Globus pallidus (tissue), 1 donor: Measurements from ENCODE around the gene KCNIP3.

Experiments used
- DNase-seq: peaks from one replicate; pipeline ENCODE4 v3.0.0-alpha.2; 2015; ENCODE audit warnings: low spot score

Gene KCNIP3

DNA sequence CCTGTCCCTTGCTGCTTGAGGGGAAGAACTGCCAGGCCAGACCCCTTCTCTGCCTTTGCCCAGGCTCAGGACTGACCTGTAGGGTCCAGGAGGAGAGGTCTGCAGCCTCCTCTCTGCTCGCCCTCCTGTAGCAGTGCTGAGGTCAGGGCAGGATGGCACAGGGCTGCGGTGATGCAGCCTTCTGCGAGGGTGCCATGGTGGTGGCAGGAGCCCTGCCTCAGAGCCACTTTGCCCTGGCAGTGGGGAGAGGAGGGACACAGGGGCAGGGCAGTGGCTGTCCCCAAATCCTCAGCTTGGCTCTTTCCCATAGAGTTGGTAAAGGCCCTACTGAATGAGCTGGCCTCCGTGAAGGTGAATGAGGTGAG lies 22.0 kb upstream of the KCNIP3 start:
- DNase-seq: no peak

DNA sequence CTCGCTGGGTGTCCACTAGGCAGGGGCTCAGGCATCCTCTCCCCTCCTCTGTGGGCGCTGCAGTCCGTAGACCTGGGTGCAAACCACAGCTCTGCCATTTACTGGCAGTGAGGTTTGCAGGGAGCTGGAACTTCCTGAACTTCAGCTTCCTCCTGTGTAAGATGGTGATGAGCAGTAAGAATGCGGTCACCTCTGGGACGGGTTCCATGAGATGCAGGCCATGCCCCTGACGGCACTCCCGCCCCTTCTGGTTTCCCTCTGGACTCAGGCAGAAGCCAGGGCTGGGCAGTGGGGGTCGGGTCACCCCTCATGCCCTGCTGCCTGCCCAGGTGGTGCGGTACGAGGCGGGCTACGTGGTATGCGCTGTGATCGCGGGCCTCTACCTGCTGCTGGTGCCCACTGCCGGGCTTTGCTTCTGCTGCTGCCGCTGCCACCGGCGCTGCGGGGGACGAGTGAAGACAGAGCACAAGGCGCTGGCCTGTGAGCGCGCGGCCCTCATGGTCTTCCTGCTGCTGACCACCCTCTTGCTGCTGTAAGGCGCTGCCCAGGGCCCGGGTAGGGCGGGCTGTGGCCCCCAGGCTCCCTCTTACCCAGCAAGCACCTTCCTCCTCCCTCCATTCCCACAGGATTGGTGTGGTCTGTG lies 21.4 kb upstream of the KCNIP3 start:
- DNase-seq: no peak

DNA sequence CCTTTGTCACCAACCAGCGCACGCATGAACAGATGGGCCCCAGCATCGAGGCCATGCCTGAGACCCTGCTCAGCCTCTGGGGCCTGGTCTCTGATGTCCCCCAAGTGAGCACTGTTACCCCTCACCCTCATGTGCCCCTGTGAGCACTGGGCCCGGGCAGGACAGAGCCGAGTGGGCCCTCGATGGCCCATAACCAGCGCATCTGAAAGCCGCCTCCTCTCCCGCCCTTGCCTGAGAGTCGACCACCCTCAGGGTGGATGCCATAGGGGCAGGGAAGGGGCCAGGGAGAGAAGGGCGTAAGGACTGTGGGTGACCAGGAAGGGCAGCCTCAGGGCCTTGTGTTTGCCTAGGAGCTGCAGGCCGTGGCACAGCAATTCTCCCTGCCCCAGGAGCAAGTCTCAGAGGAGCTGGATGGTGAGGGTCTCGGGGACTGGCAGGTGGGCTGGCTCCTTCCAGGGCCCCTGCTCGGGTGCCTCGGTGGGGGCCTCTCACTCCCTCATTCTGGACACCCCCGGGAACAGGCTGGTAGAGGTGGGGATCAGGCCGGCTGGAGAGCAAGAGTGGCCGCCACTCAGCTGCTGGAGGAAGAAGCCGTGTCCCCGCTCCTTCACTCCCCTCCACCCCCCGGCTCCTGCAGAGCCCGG lies 20.8 kb upstream of the KCNIP3 start:
- no peak for DNase-seq

DNA sequence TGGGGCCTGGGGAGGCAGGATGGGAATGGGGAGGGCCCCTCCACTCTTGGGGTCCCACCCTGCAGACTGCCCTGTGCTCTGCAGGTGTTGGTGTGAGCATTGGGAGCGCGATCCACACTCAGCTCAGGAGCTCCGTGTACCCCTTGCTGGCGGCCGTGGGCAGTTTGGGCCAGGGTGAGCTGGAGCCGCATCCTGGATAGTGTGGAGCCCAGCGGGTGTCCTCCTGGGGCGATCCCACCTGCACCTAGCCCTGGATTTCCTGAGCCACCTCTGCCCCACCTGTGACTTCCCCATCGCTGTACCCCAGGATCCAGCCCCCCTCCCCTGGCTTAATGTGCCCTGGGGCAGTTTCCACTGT lies 20.3 kb upstream of the KCNIP3 start:
- no peak for DNase-seq

DNA sequence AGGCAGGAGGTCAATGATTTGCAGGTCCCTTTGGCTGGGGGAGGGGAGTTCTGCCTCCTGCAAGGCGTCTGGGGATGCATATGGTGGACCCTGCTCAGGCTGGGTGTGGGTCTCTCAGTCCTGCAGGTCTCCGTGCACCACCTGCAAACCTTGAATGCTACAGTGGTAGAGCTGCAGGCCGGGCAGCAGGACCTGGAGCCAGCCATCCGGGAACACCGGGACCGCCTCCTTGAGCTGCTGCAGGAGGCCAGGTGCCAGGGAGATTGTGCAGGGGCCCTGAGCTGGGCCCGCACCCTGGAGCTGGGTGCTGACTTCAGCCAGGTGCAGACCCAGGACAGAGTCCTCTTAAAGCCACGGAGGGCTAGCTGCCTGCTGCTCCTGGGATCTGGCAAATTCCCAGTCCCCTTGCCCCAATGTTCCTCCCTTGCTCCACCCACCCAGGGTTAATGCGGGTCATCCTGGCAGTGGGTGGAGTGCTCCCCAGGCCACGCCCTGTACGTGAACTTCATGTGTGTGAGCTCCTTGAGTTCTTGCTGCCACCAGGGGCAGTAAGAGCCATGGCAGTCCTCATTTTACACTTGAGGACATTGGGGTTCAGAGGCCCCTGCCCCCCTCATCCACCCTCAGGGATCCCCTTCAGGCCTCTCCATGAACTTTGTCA lies 19.8 kb upstream of the KCNIP3 start:
- no peak for DNase-seq

DNA sequence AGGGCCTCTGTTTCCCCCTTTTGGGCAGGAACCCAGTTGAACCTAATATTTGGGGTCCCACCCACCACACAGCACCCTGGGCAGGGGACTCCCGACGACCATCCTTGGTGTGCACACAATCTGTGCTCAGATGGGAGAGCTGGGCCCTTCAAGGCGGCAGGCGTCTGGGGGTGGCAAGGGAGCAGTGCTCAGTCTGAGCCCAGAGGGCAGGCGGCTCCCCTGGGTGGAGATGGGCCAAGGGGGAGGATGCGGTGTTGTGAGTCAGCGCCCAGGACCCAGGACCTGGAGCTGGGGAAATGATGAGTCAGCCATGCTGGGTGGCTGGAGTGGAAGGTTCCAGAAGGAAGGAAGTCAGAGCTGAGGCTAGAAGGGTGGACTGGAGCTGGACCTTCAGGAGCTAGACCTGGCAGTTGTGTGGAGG lies 19.1 kb upstream of the KCNIP3 start:
- no peak for DNase-seq

DNA sequence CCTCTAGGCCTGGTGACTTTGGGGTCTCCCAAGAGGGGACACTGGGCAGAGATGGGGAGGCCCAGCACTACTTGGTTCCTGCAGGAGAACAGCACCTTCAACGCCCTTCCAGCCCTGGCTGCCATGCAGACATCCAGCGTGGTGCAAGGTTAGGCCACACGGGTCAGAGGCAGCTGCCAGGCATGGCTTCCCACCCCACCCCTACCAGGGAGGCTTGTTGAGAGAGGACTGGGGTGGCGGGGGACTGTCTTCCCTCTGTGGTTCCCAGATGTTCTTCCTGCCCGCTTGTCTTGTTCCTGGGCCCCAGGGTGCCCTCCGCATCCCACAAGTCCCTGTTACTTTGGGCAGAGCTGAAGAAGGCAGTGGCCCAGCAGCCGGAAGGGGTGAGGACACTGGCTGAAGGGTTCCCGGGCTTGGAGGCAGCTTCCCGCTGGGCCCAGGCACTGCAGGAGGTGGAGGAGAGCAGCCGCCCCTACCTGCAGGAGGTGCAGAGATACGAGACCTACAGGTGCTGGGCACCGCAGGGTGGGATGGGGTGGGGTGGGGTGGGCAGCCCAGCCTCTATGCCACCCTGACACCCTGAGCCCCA lies 18.4 kb upstream of the KCNIP3 start:
- no peak for DNase-seq

DNA sequence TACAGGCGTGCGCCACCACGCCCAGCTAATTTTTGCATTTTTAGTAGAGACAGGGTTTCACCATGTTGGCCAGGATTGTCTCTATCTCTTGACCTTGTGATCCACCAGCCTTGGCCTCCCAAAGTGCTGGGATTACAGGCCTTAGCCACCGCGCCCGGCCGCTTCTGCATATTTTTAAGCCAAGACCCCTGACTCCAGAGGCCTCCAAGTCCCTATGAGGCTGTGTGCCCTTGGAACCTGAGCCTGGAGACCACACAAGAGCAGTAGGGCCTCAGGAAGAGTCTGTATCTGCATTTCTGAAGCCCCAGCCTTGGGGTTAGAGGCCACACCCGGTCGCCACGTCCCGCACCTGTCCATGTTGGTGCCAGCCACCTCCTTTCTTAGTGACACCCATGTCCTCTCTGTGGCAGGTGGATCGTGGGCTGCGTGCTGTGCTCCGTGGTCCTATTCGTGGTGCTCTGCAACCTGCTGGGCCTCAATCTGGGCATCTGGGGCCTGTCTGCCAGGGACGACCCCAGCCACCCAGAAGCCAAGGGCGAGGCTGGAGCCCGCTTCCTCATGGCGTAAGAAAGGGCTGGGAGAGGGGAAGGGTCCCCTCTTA lies 17.6 kb upstream of the KCNIP3 start:
- DNase-seq: no peak

DNA sequence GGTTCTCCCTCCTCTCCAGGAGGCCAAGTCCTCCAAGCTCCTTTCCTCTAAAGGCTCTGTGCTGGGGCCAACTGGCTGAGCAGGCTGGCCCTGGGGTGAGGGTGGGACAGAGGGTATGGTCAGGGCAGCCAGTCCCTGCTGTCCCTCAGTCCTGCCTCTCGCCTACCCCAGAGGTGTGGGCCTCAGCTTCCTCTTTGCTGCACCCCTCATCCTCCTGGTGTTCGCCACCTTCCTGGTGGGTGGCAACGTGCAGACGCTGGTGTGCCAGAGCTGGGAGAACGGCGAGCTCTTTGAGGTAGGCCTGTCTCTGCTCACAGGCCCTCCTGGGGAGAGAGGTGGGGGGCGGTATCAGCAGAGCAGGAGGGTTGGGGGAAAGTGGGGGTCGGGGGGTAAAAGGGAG lies 16.1 kb upstream of the KCNIP3 start:
- no peak for DNase-seq

DNA sequence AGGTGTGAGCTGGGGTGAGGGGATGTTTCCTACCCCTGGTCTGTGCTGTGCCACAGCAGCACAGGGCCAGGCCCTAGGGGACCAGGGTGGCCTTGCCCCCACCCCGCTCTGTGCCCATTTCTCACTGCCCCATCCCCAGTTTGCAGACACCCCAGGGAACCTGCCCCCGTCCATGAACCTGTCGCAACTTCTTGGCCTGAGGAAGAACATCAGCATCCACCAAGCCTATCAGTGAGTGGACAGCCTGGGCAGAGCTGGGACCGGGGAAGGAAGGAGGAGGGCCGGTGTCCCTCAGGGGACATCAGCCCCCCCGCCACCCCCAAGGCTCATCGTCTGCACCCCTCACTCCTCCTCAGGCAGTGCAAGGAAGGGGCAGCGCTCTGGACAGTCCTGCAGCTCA lies 15.4 kb upstream of the KCNIP3 start:
- DNase-seq: no peak

DNA sequence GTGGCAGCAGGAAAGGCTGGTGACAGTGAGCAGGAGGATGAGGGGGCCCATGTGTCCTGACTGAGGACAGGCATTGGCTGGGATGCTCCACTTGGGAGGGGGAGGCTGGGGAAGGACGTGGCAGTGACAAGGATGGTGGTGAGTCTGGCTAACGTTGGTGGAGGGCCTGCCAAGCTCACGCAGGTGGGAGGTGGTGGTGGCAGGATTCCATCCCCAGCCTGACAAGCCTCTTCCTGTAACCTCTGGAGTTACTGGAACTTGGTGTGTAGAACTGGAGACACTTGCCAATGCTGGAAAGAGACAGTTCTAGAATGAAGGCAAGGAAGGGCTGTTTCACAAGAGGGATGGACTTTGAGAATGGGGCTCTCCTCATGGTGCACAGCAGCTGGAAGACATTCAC lies 14.7 kb upstream of the KCNIP3 start:
- no peak for DNase-seq

DNA sequence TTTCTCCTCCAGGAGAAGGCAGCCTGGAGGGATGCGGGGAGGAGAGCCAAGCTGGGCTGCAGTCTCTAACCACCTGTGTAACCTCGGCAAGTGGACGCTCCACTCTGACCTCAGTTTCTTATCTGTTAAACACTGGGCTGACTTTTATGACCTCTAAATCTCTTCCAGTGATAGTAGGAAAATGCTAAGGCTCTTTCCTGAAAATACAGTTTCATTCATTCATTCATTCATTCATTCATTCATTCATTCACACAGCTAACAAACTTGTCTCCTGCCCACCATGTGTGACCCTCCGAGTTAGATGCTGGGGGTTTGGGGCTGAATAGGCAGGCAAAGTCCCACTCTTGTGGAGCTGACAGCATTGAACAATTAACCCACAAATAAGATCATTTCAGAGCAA lies 13.6 kb upstream of the KCNIP3 start:
- no peak for DNase-seq

DNA sequence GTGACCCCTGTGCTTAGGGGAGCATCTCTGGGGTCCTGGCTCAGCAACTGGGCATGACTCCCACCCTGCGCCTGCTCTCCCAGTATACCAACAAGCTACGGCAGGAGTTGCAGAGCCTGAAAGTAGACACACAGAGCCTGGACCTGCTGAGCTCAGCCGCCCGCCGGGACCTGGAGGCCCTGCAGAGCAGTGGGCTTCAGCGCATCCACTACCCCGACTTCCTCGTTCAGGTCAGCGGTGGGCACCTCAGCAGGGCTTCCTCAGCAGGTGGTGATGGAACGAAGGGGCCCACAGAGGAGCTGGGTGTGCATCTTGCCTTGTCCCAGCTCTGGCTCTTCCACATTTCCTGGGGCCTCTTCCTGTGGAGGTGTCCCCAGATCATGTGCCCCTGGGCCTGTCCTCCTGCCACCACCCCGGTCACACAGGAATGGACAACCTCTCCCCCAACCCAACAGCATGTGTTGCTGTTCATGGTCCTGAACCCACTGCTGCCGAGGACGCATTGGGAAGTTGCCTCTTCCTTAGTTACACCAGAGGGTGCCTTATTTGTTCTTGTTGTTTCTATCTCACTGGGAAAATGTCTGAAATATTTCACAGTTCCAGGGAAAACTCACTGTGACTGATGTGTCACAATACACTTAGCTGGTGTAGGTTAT lies 12.1 kb upstream of the KCNIP3 start:
- DNase-seq: no peak

DNA sequence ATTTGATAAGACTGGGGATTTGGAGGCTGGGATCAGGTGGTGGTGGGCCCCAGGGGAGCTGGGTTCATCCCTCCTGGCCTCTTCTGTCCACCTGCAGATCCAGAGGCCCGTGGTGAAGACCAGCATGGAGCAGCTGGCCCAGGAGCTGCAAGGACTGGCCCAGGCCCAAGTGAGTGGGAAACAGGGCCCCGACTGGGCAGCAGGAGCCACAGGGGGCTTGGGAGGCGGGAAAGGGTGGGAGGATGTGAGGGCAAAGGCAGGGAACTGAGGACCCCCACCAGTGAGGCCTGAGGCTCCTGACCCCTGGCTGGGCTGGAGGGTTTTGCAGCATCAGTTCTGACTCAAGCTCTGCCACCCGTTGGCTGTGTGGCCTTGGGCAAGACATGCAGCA lies 11.6 kb upstream of the KCNIP3 start:
- no peak for DNase-seq

DNA sequence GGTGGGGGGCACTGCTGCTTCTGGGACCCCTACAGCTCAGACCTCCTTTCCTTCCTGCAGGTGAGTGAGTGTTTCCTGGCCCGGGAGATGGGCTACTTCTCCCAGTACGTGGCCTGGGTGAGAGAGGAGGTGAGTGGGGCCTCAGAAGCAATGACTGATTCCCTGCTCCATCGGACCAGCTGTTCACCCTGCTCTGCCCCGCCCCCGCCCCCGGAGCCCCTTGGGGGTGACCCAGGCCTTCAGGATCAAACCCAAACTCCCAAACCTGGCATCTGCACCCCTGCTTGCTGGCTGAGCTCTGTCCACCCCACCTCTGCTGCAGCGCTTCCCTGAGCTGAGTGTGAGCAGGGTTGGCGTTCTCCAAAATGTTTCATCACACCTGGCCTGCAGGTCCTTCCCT lies 9.8 kb upstream of the KCNIP3 start:
- DNase-seq: no peak

DNA sequence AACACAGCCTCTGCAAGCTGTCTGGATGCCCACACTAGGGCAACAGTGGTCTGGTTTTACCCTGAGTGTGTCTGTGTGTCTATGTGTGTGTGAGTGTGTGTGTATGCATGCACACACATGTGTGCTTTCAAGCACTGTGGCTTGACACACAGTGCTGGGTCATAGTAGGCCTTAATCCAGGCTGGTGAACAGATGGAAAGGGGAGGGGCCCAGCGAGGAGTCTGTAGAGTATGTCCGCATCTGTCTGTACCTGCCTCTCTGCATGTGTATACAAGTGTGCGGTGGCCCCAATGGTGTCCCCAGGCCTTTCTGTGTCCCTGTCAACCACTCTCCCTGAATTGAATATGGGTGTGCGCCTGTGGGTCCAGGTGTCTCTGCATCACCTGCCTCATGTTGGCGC lies 9.3 kb upstream of the KCNIP3 start:
- DNase-seq: no peak

DNA sequence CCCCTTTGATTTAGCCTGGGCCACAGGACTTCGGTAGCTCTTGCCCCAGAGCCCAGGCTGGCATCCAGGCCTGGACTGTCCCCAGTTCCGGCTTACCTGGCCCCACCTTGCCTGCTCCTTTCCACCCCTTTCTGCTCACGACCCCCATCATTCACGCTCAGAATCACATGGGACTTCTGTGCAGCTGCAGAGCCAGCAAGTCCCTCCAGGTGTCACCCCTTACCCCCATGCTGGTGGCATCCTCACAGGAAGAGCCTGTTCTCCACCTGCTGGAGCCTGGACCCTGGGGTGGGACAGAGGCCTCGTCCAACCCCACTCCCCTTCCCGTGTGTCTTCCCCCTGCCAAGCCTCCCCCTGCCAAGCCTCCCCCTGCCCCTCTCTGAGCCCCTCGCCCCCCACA lies 7.9 kb upstream of the KCNIP3 start:
- no peak for DNase-seq

DNA sequence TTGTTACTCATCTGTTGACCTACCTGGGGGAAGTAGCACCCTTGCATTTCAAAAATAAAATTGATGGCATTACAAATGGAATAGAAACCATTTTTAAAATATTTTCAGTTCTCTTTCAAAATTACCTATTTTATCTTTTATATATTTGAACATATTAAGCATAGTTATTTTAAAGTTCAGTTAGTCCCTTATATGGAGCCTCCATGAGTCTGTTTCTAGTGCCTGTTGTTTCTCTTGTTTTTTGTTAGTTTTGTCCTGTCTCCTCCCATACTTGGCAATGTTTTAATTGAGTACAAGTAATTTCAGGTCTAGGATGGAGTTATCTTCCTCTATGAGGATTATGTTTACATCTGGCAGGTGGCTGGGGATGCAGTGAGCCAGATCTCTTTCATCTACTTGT lies 5.9 kb upstream of the KCNIP3 start:
- DNase-seq: no peak

DNA sequence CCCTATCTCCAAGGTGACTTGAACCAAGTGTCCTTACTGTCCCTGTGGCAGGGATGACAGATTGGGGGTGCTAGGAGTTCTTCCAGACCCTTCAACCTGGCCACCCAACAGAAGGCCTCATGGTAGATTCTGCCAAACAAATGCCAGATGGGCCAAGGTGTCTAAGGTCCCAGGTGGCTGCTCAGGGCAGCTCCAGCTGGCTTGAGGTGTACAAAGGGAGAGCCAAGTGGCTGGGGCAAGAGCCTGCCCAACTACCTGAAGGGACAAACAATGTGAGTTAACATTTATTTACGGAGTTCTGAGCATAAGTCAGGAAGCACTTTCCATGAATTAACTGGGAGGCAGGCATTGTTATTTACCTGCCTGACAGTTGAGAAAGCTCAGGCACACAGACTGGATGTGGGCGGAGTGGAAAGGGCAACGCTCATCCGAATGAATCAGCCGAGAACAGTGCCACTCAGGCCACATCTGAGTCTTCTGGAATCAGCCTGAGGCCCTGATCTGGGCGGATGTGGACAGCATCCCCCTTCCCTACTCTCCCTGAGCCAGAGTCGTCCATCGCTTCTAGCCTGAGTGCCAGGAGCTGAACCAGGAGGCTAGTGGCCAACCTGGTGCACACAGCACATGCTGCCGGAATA lies 4.4 kb upstream of the KCNIP3 start:
- no peak for DNase-seq

DNA sequence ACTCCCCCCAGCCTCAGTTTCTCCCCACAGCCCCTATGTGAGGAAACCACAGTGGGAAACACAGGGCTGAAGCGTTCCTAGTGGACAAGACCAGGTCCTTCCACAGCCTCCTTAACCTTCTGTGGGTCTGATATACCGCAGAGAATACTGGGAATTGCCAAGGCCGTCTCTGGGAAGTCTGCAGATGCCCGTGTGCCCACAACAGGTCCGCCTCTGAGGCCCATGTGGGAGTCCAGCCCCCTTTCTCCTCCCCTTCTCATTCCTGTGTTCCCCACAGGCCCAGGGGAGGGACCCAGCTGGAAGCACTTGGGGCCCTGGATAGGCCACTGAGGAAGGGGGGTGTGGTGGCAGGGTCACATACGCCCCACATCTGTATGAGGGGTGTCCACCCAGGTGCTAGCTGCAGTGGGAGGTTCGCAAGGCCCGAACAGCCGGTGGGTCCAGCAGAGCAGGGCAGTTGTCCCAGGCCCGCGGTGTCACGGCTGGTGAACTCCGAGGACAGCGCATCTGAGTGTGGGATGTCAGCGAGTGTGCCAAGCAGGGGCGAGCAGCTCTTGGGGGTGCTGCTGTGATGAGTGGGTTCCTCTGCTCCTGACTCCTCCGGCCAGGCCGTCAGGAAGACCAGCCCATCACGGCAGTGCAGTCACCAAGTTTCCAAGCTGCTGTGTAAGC lies 2.4 kb upstream of the KCNIP3 start:
- no peak for DNase-seq

DNA sequence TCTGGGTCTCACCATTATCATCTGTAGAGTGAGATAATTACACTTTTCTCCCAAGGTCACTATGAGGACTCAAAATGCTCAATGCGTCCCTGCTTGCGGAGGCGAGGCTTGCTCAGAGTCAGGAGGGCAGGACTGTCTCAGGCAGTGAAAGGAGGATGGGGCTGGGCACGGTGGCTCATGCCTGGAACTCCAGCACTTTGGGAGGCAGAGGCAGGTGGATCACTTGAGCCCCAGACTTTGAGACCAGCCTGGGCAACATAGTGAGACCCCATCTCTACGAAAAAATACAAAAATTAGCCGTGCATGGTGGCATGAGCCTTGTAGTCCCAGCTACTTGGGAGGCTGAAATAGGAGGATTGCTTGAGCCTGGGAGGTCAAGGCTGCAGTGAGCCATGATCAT lies 1.8 kb upstream of the KCNIP3 start:
- DNase-seq: no peak

DNA sequence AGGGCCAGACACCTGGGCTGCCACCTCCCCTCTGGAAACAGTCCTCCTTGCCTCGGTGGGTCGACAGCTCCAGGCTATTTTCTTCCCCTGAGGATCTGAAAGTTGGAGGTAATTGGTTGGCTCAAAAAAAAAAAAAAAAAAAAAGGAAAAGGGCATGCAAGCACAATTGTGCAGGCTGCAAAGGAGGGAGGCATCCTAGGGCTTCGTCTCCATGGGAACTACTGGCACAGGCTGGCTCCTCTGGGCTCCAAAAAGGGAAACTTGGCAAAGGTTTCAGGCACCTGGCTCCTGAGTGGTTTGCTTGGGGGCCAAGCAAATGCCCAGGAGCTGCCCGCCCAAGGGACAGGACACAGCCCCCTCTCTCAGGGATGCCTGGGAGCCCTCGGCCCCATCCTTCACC lies 1.1 kb upstream of the KCNIP3 start:
- no peak for DNase-seq
